DND-41 (cell line): ENCODE data around the gene PSMA6.
A peak's percentile ranks its signal among the peaks of the same experiment; 100 is the strongest.

Source experiments
- ATAC-seq: fragments of 200-7000 bp; cut with Tn5 transposase; 3 replicates; pipeline ENCODE4 v1.9.1; 2021; ENCODE audit warnings: low read depth; ENCODE audit not compliant: insufficient read depth
- DNase-seq: peaks from one replicate; pipeline ENCODE4 v3.0.0-alpha.2; 2020
- H2AFZ ChIP-seq: 2 replicates; pipeline ENCODE4 v1.6.0; 2012; ENCODE audit warnings: low read depth, low read length
- H3K27ac ChIP-seq: 2 replicates; pipeline ENCODE4 v1.5.1; 2012; ENCODE audit warnings: low read length, inconsistent platforms
- H3K27me3 ChIP-seq: fragments of 200-600 bp; sonication (generic); 2 replicates; pipeline ENCODE4 v1.6.0; 2012; ENCODE audit warnings: low read length, mild to moderate bottlenecking, inconsistent platforms; ENCODE audit not compliant: insufficient read depth, poor library complexity
- H3K36me3 ChIP-seq: 2 replicates; pipeline ENCODE4 v1.5.1; 2012; ENCODE audit warnings: low read length, inconsistent platforms; ENCODE audit not compliant: insufficient read depth
- H3K4me1 ChIP-seq: 2 replicates; pipeline ENCODE4 v1.5.1; 2012; ENCODE audit warnings: mild to moderate bottlenecking, low read length; ENCODE audit not compliant: insufficient read depth
- H3K4me2 ChIP-seq: 2 replicates; pipeline ENCODE4 v1.6.0; 2012; ENCODE audit warnings: mild to moderate bottlenecking, moderate library complexity, low read length, inconsistent platforms; ENCODE audit not compliant: insufficient read depth
- H3K4me3 ChIP-seq, 2 experiments: fragments of 200-600 bp in 1 of 2; shearing (Covaris generic) in 1 of 2; 2 replicates each; pipeline ENCODE4 v1.5.1; 2012 to 2016; ENCODE audit warnings: inconsistent platforms in 2 of 2, low read length in 2 of 2, mild to moderate bottlenecking in 2 of 2, low read depth in 1 of 2, moderate library complexity in 1 of 2
- H3K79me2 ChIP-seq: 2 replicates; pipeline ENCODE4 v1.6.0; 2012; ENCODE audit warnings: low read length, inconsistent platforms; ENCODE audit not compliant: insufficient read depth
- H3K9ac ChIP-seq: 2 replicates; pipeline ENCODE4 v1.6.0; 2012; ENCODE audit warnings: low read depth, mild to moderate bottlenecking, inconsistent platforms, low read length, moderate library complexity
- H3K9me3 ChIP-seq: 2 replicates; pipeline ENCODE4 v1.5.1; 2012; ENCODE audit warnings: low read length, moderate library complexity, mild to moderate bottlenecking, inconsistent platforms; ENCODE audit not compliant: insufficient read depth, severe bottlenecking
- H4K20me1 ChIP-seq: 2 replicates; pipeline ENCODE4 v1.6.0; 2012; ENCODE audit warnings: low read length; ENCODE audit not compliant: insufficient read depth
- EZH2 ChIP-seq: IDR thresholded peaks from 3 replicates; pipeline ENCODE4 v1.6.1; 2012; ENCODE audit warnings: borderline replicate concordance, low read depth, mild to moderate bottlenecking, moderate library complexity, low read length, inconsistent platforms; ENCODE audit not compliant: severe bottlenecking
- TF ChIP-seq, protein P1 (sequence below): IDR thresholded peaks from 2 replicates; pipeline ENCODE4 v1.5.1; 2012; ENCODE audit warnings: borderline replicate concordance, low read length, moderate library complexity, mild to moderate bottlenecking; ENCODE audit not compliant: poor library complexity, severe bottlenecking; ENCODE audit errors: extremely low read depth

Gene PSMA6

GRCh38 chr14:35254736-35255135, 37.4 kb upstream of the PSMA6 start:
- DNase-seq (no peak), ATAC-seq (no peak; the same call in 2 of the 3 replicates)
- no peaks in the 10 kb centered on the region for H3K27me3 ChIP-seq
- H3K79me2 ChIP-seq: no peaks in the 10 kb centered on the region
- H4K20me1 ChIP-seq: no peaks in the 10 kb centered on the region
- no peaks in the 10 kb centered on the region; the same call in 1 of the 2 replicates for H3K36me3 ChIP-seq
- no peak overlapping the region for H3K4me3 ChIP-seq
- no peaks in the 10 kb centered on the region for H3K4me1 ChIP-seq
- H3K27ac ChIP-seq: peak overlapping the region; percentile 42
- H3K9me3 ChIP-seq: no peaks in the 10 kb centered on the region
- H3K9ac ChIP-seq: no peak overlapping the region
- TF ChIP-seq, protein P1, sequence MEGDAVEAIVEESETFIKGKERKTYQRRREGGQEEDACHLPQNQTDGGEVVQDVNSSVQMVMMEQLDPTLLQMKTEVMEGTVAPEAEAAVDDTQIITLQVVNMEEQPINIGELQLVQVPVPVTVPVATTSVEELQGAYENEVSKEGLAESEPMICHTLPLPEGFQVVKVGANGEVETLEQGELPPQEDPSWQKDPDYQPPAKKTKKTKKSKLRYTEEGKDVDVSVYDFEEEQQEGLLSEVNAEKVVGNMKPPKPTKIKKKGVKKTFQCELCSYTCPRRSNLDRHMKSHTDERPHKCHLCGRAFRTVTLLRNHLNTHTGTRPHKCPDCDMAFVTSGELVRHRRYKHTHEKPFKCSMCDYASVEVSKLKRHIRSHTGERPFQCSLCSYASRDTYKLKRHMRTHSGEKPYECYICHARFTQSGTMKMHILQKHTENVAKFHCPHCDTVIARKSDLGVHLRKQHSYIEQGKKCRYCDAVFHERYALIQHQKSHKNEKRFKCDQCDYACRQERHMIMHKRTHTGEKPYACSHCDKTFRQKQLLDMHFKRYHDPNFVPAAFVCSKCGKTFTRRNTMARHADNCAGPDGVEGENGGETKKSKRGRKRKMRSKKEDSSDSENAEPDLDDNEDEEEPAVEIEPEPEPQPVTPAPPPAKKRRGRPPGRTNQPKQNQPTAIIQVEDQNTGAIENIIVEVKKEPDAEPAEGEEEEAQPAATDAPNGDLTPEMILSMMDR: no peak
- TF ChIP-seq EZH2: no peak
- H2AFZ ChIP-seq: no peak overlapping the region
- no peak overlapping the region for H3K4me2 ChIP-seq

DNA sequence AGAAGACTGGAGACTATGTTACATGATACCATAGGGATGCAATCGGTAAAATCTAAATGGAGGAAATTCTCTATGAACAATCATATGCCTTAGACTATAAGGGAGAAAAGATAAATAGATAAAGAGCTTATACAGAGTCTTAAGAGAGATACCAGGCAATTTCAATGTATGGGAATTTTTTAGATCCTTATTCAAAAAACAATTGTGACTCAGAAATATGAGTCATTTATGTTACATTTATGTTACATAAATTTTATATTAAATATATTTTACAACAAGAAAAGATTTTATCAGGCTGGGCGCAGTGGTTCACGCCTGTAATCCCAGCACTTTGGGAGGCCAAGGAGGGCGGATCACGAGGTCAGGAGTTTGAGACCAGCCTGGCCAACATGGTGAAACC, 36.5 kb upstream of the PSMA6 start:
- Histone ChIP-seq H3K36me3 (peaks cover 4% of the 10 kb centered on the region), H2AFZ (no peak overlapping the region), H3K79me2 (no peaks in the 10 kb centered on the region), H3K4me1 (no peaks in the 10 kb centered on the region), H3K4me2 (no peak overlapping the region), H3K9me3 (no peaks in the 10 kb centered on the region), H3K27ac (no peak overlapping the region), H3K4me3 (no peak overlapping the region), H4K20me1 (no peaks in the 10 kb centered on the region), H3K9ac (no peak overlapping the region), H3K27me3 (no peaks in the 10 kb centered on the region)
- DNase-seq (no peak), ATAC-seq (no peak)
- no peak for TF ChIP-seq EZH2
- TF ChIP-seq, protein P1: no peak

GRCh38 chr14:35257809-35258208, 34.4 kb upstream of the PSMA6 start:
- no peaks in the 10 kb centered on the region for H4K20me1 ChIP-seq
- no peaks in the 10 kb centered on the region for H3K9me3 ChIP-seq
- H3K4me1 ChIP-seq: no peaks in the 10 kb centered on the region
- ATAC-seq: no peak
- H3K4me2 ChIP-seq: no peak overlapping the region
- no peak overlapping the region for H2AFZ ChIP-seq
- peaks cover 9% of the 10 kb centered on the region for H3K36me3 ChIP-seq
- H3K9ac ChIP-seq: no peak overlapping the region
- TF ChIP-seq, protein P1: no peak
- no peak for TF ChIP-seq EZH2
- no peaks in the 10 kb centered on the region for H3K27me3 ChIP-seq
- DNase-seq: no peak
- no peak overlapping the region for H3K27ac ChIP-seq
- H3K4me3 ChIP-seq: no peak overlapping the region
- no peaks in the 10 kb centered on the region for H3K79me2 ChIP-seq

GRCh38 chr14:35258420-35258819, 33.8 kb upstream of the PSMA6 start:
- no peak overlapping the region for H3K4me3 ChIP-seq
- H3K9me3 ChIP-seq: no peaks in the 10 kb centered on the region
- H3K36me3 ChIP-seq: peaks cover 9% of the 10 kb centered on the region
- no peak for ATAC-seq
- TF ChIP-seq EZH2: no peak
- TF ChIP-seq, protein P1: no peak
- no peaks in the 10 kb centered on the region for H3K27me3 ChIP-seq
- no peaks in the 10 kb centered on the region for H3K79me2 ChIP-seq
- no peak overlapping the region for H3K27ac ChIP-seq
- no peak overlapping the region for H3K9ac ChIP-seq
- H4K20me1 ChIP-seq: no peaks in the 10 kb centered on the region
- no peak for DNase-seq
- H3K4me2 ChIP-seq: no peak overlapping the region
- H2AFZ ChIP-seq: no peak overlapping the region
- H3K4me1 ChIP-seq: no peaks in the 10 kb centered on the region
